ENCODE data around the gene CNTN2.

DNA sequence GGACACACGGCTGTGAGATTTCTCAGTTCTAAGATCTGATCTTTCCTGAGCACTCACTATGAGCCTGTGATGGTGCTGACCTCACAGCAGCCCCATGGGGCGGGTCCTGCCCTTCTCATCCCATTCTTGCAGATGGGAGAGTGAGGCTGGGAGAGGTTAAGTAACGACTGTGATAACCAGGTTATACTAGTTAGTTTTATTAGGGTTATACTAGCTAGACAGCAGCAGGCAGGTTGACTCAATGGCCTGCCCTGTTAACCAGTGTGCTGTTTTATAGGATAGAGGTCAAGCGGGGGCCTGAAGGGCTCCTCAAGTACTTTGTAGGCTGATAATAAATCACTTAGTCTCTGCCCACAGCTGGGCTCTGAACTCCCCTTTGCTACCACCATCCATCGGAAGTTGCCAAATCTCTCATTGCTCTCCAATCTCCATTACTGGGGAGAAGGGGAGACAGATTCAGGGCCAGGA, 4.8 kb downstream of the CNTN2 start:
- TF ChIP-seq CTCF (IDR thresholded peaks at IDR 0.05) (no peak), POLR2A (IDR thresholded peaks at IDR 0.05) (no peak)
